HG03196 (cell line): ENCODE data around the gene NOX3.
"Not testable (repeated sequence)": the region's sequence is repeated elsewhere in the genome, so short reads cannot be mapped to it uniquely, and the experiment has no call there.

Experiments
- ATAC-seq: cut with Tn5 transposase; IDR thresholded peaks from one replicate; pipeline ENCODE4 v1.9.1; 2021; ENCODE audit not compliant: unreplicated experiment

The NOX3 gene

GRCh38 chr6:155468543-155468942 lies 12.9 kb upstream of the NOX3 start:
- not testable (repeated sequence) for ATAC-seq

- no peak for ATAC-seq
These were observed 10.9 kb upstream of the NOX3 start for GRCh38 chr6:155466539-155466938.

GRCh38 chr6:155461556-155461955 lies 5.9 kb upstream of the NOX3 start:
- no peak for ATAC-seq

GRCh38 chr6:155454471-155454870 lies 1.2 kb downstream of the NOX3 start:
- ATAC-seq = no peak

- no peak for ATAC-seq
These were observed 1.6 kb downstream of the NOX3 start for GRCh38 chr6:155454008-155454407.

GRCh38 chr6:155452576-155452975 lies 3.1 kb downstream of the NOX3 start:
- ATAC-seq = no peak

GRCh38 chr6:155451530-155451929 lies 4.1 kb downstream of the NOX3 start:
- not testable (repeated sequence) for ATAC-seq

- ATAC-seq = no peak
These were observed 5.4 kb downstream of the NOX3 start for GRCh38 chr6:155450240-155450581.

- no peak for ATAC-seq
These were observed 6.0 kb downstream of the NOX3 start for GRCh38 chr6:155449450-155450239.

- ATAC-seq = no peak
These were observed 6.8 kb downstream of the NOX3 start for GRCh38 chr6:155448668-155449449.

GRCh38 chr6:155447949-155448348 lies 7.7 kb downstream of the NOX3 start:
- ATAC-seq = no peak

- ATAC-seq = no peak
These were observed 10.4 kb downstream of the NOX3 start for GRCh38 chr6:155444952-155445903.

- ATAC-seq = no peak
These were observed 11.3 kb downstream of the NOX3 start for GRCh38 chr6:155444120-155444917.

GRCh38 chr6:155443168-155443567 lies 12.5 kb downstream of the NOX3 start:
- ATAC-seq = no peak

DNA sequence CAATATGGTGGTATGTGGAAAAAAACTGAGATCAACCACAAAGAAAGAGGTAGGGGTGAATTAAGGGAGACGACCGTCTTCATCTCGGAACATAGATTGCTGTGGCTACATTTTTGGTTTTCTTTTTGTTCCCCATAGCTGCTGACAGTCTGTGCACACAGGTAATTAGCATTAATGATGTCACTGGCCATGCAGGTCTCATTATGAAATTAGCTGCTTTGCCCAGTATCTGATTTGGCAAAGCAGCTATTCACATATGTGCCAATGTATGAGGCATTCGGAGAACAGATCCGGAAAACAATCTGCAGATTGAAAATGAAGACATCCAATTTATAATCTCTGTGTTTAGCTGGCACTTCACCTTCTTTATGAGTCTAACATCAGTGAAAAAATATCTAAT lies 13.1 kb downstream of the NOX3 start:
- no peak for ATAC-seq

GRCh38 chr6:155441112-155441465 lies 14.6 kb downstream of the NOX3 start:
- ATAC-seq = no peak

DNA sequence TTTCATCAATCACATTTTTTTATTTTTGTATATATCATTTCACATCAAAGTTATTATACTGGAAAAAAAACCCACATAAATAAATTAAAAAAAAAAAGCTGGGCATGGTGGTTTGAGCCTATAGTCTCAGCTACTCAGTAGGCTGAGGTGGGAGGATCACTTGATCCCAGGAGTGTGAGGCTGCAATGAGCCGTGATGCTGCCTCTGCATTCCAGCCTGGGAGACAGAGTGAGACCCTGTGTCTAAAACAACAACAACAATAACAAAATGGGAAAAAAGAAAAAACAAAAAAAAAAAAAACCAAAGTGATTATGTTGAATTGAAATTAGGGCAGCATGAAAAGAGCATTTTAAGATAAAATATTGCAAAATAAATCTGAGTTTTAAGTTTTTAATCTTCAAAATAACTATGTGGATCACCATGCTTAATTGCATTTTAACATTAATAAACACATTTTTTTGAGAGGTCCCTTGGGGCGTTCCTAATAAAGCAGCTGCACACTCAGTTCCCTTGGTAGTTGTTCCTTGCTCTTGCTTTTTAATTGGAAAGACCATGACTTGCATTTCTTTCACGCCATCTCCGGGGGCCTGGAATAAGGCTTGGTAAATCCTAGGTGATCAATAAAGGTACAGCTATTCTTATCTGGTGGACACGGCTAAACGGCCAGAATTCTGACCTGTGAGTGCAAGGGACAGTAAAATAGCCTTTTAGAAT lies 15.1 kb downstream of the NOX3 start:
- ATAC-seq = no peak

DNA sequence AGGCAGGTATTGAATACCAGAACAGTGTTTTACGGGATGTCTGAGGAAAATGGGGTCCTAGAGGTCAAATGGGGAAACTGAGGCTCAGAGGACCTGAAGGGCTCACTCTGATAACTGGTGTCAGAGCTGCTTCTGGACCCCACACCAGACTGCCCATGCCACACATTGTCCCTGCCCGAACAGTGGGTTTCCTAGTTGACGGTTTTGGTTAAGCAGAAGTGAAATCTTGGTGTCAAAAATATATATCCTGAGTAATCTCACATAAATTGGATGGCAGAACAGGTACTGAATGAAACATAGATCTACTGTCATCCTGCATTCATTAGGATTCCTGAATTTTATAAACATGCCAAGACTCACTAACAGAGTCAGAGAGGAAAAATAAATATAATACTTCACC lies 16.3 kb downstream of the NOX3 start:
- ATAC-seq = no peak

- no peak for ATAC-seq
These were observed 18.5 kb downstream of the NOX3 start for GRCh38 chr6:155436981-155437749.
